Glomerular visceral epithelial cell (primary cell): Measurements from ENCODE around the gene APBB1IP.
A peak's percentile ranks its signal among the peaks of the same experiment; 100 is the strongest.
"Not testable (repeated sequence)": the region's sequence is repeated elsewhere in the genome, so short reads cannot be mapped to it uniquely, and the experiment has no call there.

Source experiments
- DNase-seq: peaks from one replicate; pipeline ENCODE4 v3.0.0-alpha.2; 2016; ENCODE audit errors: extremely low spot score

The APBB1IP gene

GRCh38 chr10:26556748-26557640, 118.9 kb downstream of the APBB1IP start:
- DNase-seq: peak; percentile 61

GRCh38 chr10:26557641-26558014, 119.5 kb downstream of the APBB1IP start:
- DNase-seq: peak; percentile 39

GRCh38 chr10:26566525-26567350, 128.6 kb downstream of the APBB1IP start:
- no peak for DNase-seq

GRCh38 chr10:26567351-26567721, 129.2 kb downstream of the APBB1IP start:
- no peak for DNase-seq

GRCh38 chr10:26571655-26572054, 133.5 kb downstream of the APBB1IP start:
- no peak for DNase-seq

GRCh38 chr10:26573674-26574073, 135.5 kb downstream of the APBB1IP start:
- DNase-seq: no peak

- no peak for DNase-seq
Observed at GRCh38 chr10:26574783-26575182, 136.6 kb downstream of the APBB1IP start.

GRCh38 chr10:26578371-26578770, 140.2 kb downstream of the APBB1IP start:
- DNase-seq: not testable (repeated sequence)

GRCh38 chr10:26579256-26580063, 141.3 kb downstream of the APBB1IP start:
- DNase-seq: no peak

- no peak for DNase-seq
Observed at GRCh38 chr10:26586211-26586610, 148.1 kb downstream of the APBB1IP start.

GRCh38 chr10:26588611-26589010, 150.5 kb downstream of the APBB1IP start:
- no peak for DNase-seq

GRCh38 chr10:26589813-26590212, 151.7 kb downstream of the APBB1IP start:
- DNase-seq: not testable (repeated sequence)

GRCh38 chr10:26593896-26594295, 155.8 kb downstream of the APBB1IP start:
- DNase-seq: no peak

GRCh38 chr10:26603283-26603682, 165.1 kb downstream of the APBB1IP start:
- DNase-seq: peak; percentile 13

GRCh38 chr10:26604320-26605093, 166.4 kb downstream of the APBB1IP start:
- not testable (repeated sequence) for DNase-seq

- not testable (repeated sequence) for DNase-seq
Observed at GRCh38 chr10:26606389-26606877, 168.3 kb downstream of the APBB1IP start.

GRCh38 chr10:26612151-26612915, 174.2 kb downstream of the APBB1IP start:
- no peak for DNase-seq
